ENCODE data around the gene TEX19.

- TF ChIP-seq, protein P1, sequence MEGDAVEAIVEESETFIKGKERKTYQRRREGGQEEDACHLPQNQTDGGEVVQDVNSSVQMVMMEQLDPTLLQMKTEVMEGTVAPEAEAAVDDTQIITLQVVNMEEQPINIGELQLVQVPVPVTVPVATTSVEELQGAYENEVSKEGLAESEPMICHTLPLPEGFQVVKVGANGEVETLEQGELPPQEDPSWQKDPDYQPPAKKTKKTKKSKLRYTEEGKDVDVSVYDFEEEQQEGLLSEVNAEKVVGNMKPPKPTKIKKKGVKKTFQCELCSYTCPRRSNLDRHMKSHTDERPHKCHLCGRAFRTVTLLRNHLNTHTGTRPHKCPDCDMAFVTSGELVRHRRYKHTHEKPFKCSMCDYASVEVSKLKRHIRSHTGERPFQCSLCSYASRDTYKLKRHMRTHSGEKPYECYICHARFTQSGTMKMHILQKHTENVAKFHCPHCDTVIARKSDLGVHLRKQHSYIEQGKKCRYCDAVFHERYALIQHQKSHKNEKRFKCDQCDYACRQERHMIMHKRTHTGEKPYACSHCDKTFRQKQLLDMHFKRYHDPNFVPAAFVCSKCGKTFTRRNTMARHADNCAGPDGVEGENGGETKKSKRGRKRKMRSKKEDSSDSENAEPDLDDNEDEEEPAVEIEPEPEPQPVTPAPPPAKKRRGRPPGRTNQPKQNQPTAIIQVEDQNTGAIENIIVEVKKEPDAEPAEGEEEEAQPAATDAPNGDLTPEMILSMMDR (IDR thresholded peaks at IDR 0.05): no peak
- no peak for TF ChIP-seq POLR2A (IDR thresholded peaks at IDR 0.05)
These were observed 30.0 kb upstream of the TEX19 start for GRCh38 chr17:82328994-82329507.
